Rectal smooth muscle tissue (tissue), 1 donor: ENCODE measurements around the gene TMEM134.

ENCODE experiments used
- H3K27ac ChIP-seq: one replicate; pipeline ENCODE4 v1.7.0; 2013; ENCODE audit warnings: low read depth, low read length, inconsistent platforms
- H3K27me3 ChIP-seq: one replicate; pipeline ENCODE4 v1.7.0; 2013; ENCODE audit warnings: low read length; ENCODE audit not compliant: control insufficient read depth, insufficient read depth
- H3K36me3 ChIP-seq: one replicate; pipeline ENCODE4 v1.7.0; 2013; ENCODE audit warnings: low read length; ENCODE audit not compliant: control insufficient read depth, insufficient read depth
- H3K4me1 ChIP-seq: one replicate; pipeline ENCODE4 v1.7.0; 2013; ENCODE audit warnings: low read length; ENCODE audit not compliant: control insufficient read depth, insufficient read depth
- H3K4me3 ChIP-seq: one replicate; pipeline ENCODE4 v1.7.0; 2013; ENCODE audit warnings: low read length
- H3K9ac ChIP-seq: one replicate; pipeline ENCODE4 v1.7.0; 2013; ENCODE audit warnings: low read length

TMEM134 gene

GRCh38 chr11:67441098-67441563 lies 27.9 kb downstream of the TMEM134 start:
- Histone ChIP-seq H3K9ac (no peak overlapping the region), H3K4me3 (no peak overlapping the region), H3K27me3 (no peaks in the 10 kb centered on the region), H3K4me1 (no peaks in the 10 kb centered on the region), H3K36me3 (peaks cover 3% of the 10 kb centered on the region), H3K27ac (no peak overlapping the region)

- Histone ChIP-seq H3K27ac (no peak overlapping the region), H3K9ac (no peak overlapping the region), H3K4me1 (no peaks in the 10 kb centered on the region), H3K27me3 (no peaks in the 10 kb centered on the region), H3K36me3 (peaks cover 6% of the 10 kb centered on the region), H3K4me3 (no peak overlapping the region)
Observed at GRCh38 chr11:67440229-67441097, 28.6 kb downstream of the TMEM134 start.

- Histone ChIP-seq H3K27me3 (no peaks in the 10 kb centered on the region), H3K4me1 (no peaks in the 10 kb centered on the region), H3K36me3 (peaks cover 9% of the 10 kb centered on the region), H3K4me3 (no peak overlapping the region), H3K9ac (no peak overlapping the region), H3K27ac (peak overlapping the region; percentile 11)
Observed at GRCh38 chr11:67439321-67440228, 29.5 kb downstream of the TMEM134 start.

- H3K4me3 ChIP-seq = peak overlapping the region; percentile 60
- H3K9ac ChIP-seq = no peak overlapping the region
- peaks cover 9% of the 10 kb centered on the region for H3K36me3 ChIP-seq
- H3K4me1 ChIP-seq = no peaks in the 10 kb centered on the region
- H3K27me3 ChIP-seq = no peaks in the 10 kb centered on the region
- no peak overlapping the region for H3K27ac ChIP-seq
Observed at GRCh38 chr11:67438158-67438902, 30.7 kb downstream of the TMEM134 start.

- H3K27ac ChIP-seq = no peak overlapping the region
- no peaks in the 10 kb centered on the region for H3K27me3 ChIP-seq
- H3K36me3 ChIP-seq = peaks cover 11% of the 10 kb centered on the region
- H3K9ac ChIP-seq = no peak overlapping the region
- peak overlapping the region; percentile 60 for H3K4me3 ChIP-seq
- H3K4me1 ChIP-seq = no peaks in the 10 kb centered on the region
Observed at GRCh38 chr11:67437809-67438157, 31.3 kb downstream of the TMEM134 start.

- Histone ChIP-seq H3K4me3 (peak within 1 kb of the TSS; percentile 60), H3K36me3 (peaks cover 13% of the 10 kb centered on the region)
Observed at GRCh38 chr11:67437082-67437808, 31.8 kb downstream of the TMEM134 start, which contains the start of gene PTPRCAP. Gene PTPRCAP (minus strand): TSS chr11:67437682. CDS start chr11:67437619, 63 bp downstream.

GRCh38 chr11:67436459-67437081 lies 32.5 kb downstream of the TMEM134 start:
- H3K4me3 ChIP-seq = peak overlapping the region; percentile 57
- no peaks in the 10 kb centered on the region for H3K27me3 ChIP-seq
- H3K9ac ChIP-seq = no peak overlapping the region
- H3K27ac ChIP-seq = no peak overlapping the region
- no peaks in the 10 kb centered on the region for H3K4me1 ChIP-seq
- peaks cover 15% of the 10 kb centered on the region for H3K36me3 ChIP-seq

More at GRCh38 chr11:67437082-67437808, 31.8 kb downstream of the TMEM134 start, which contains the start of gene PTPRCAP:
- Histone ChIP-seq H3K27ac (no peak within 1 kb of the TSS), H3K4me1 (no peaks in the 10 kb centered on the region), H3K27me3 (no peaks in the 10 kb centered on the region), H3K9ac (no peak within 1 kb of the TSS)

- Histone ChIP-seq H3K4me1 (no peaks in the 10 kb centered on the region), H3K27me3 (no peaks in the 10 kb centered on the region), H3K9ac (no peak overlapping the region), H3K4me3 (peak overlapping the region; percentile 57), H3K36me3 (peaks cover 15% of the 10 kb centered on the region), H3K27ac (peak overlapping the region; percentile 6)
Observed at GRCh38 chr11:67435727-67436458, 33.2 kb downstream of the TMEM134 start.

- no peak overlapping the region for H3K4me3 ChIP-seq
- H3K36me3 ChIP-seq = peaks cover 15% of the 10 kb centered on the region
- no peak overlapping the region for H3K9ac ChIP-seq
- no peaks in the 10 kb centered on the region for H3K27me3 ChIP-seq
- H3K4me1 ChIP-seq = no peaks in the 10 kb centered on the region
- H3K27ac ChIP-seq = no peak overlapping the region
Observed at GRCh38 chr11:67435031-67435726, 33.9 kb downstream of the TMEM134 start.

- Histone ChIP-seq H3K4me1 (peaks cover 1% of the 10 kb centered on the region), H3K36me3 (peaks cover 15% of the 10 kb centered on the region), H3K4me3 (no peak overlapping the region), H3K9ac (no peak overlapping the region), H3K27me3 (no peaks in the 10 kb centered on the region), H3K27ac (no peak overlapping the region)
Observed at GRCh38 chr11:67434395-67434881, 34.6 kb downstream of the TMEM134 start.
